Activated CD8-positive, alpha-beta memory T cell treated with anti-CD3 and anti-CD28 coated beads for 48 hours (primary cell): ENCODE measurements around the gene RBM20.

ENCODE experiments used
- DNase-seq, 3 experiments: peaks; one replicate each; pipeline ENCODE4 v3.0.0-alpha.2; 2020; ENCODE audit warnings: low read depth in 2 of 3, low spot score in 2 of 3

RBM20 gene

GRCh38 chr10:110781139-110781538 is 137.0 kb downstream of the RBM20 start:
- DNase-seq: no peak

- DNase-seq: no peak
Measured at GRCh38 chr10:110782616-110783015, 138.5 kb downstream of the RBM20 start.

- peak in 1 of 3 experiments; percentile 42 for DNase-seq
Measured at GRCh38 chr10:110783509-110784107, 139.5 kb downstream of the RBM20 start.

GRCh38 chr10:110784198-110784597 is 140.1 kb downstream of the RBM20 start:
- DNase-seq: no peak

GRCh38 chr10:110786172-110786571 is 142.0 kb downstream of the RBM20 start:
- no peak for DNase-seq

GRCh38 chr10:110788620-110789385 is 144.7 kb downstream of the RBM20 start:
- DNase-seq: no peak

- no peak for DNase-seq
Measured at GRCh38 chr10:110789604-110790433, 145.7 kb downstream of the RBM20 start.

- no peak for DNase-seq
Measured at GRCh38 chr10:110790913-110791506, 146.9 kb downstream of the RBM20 start.

- DNase-seq: no peak
Measured at GRCh38 chr10:110791541-110792073, 147.5 kb downstream of the RBM20 start.

GRCh38 chr10:110792476-110793125 is 148.5 kb downstream of the RBM20 start:
- no peak for DNase-seq

GRCh38 chr10:110793128-110793812 is 149.1 kb downstream of the RBM20 start:
- DNase-seq: no peak

GRCh38 chr10:110793886-110794285 is 149.8 kb downstream of the RBM20 start:
- no peak for DNase-seq

- no peak for DNase-seq
Measured at GRCh38 chr10:110794808-110795207, 150.7 kb downstream of the RBM20 start.

- no peak for DNase-seq
Measured at GRCh38 chr10:110797416-110797815, 153.3 kb downstream of the RBM20 start.

GRCh38 chr10:110798340-110798739 is 154.2 kb downstream of the RBM20 start:
- DNase-seq: no peak

- DNase-seq: no peak
Measured at GRCh38 chr10:110802090-110802489, 158.0 kb downstream of the RBM20 start.

- no peak for DNase-seq
Measured at GRCh38 chr10:110802551-110803238, 158.6 kb downstream of the RBM20 start.

- DNase-seq: no peak
Measured at GRCh38 chr10:110803239-110803749, 159.2 kb downstream of the RBM20 start.

GRCh38 chr10:110803830-110804338 is 159.7 kb downstream of the RBM20 start:
- no peak for DNase-seq
